GM21360 (cell line): ENCODE data around the gene LFNG.

Experiments
- ATAC-seq: cut with Tn5 transposase; IDR thresholded peaks from one replicate; pipeline ENCODE4 v1.9.1; 2021; ENCODE audit warnings: mild to moderate bottlenecking, moderate library complexity; ENCODE audit not compliant: unreplicated experiment

Gene LFNG

DNA sequence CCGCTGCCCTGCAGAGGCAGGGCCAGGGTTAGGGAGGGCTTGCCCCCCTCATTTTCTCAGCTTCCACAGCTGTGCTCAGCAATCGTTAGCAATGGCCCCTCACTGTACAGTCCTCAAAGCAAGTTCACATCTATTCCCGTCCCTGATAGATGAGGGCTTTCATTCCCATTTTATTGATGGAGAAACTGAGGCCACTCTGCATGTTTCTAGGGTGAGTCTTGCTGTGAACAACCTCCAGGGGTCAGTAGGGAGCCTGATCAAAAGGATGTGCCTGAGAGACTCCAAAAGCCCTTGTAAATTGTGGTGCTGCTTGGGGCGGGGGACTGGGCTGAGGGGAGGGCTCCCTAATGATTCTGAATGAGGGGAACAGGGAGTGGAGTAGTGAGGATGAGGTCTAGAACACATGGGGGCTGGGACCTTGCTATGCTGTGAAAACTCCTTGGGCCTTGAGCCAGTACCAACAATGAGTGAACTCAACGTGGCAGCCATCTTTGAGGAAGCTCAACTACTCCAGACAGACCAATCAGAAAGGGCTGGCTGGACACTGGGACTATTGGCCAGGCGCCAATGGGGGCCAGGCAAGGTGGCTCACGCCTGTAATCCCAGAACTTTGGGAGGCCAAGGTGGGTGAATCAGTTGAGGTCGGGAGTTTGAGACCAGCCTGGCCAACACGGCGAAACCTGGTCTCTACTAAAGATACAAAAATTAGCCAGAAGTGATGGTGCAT is 36.7 kb upstream of the LFNG start:
- ATAC-seq, result no peak

DNA sequence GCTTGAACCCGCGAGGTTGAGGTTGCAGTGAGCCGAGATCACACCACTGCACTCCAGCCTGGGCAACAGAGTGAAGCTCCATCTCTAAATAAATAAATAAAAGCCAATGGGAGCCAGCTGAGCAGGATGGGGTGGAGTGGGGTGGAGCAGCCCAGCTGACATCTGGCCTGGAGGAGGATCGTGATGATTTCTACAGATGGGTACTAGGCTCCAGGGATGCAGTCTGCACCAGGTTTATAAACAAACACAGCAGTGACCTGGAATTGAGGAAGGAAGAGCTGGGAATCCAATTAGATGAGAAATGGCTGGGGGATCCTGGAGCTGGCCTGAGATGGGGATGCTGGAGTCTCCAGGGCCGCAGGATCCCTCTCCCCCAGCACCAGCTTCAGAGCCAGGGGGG is 36.1 kb upstream of the LFNG start:
- no peak for ATAC-seq

DNA sequence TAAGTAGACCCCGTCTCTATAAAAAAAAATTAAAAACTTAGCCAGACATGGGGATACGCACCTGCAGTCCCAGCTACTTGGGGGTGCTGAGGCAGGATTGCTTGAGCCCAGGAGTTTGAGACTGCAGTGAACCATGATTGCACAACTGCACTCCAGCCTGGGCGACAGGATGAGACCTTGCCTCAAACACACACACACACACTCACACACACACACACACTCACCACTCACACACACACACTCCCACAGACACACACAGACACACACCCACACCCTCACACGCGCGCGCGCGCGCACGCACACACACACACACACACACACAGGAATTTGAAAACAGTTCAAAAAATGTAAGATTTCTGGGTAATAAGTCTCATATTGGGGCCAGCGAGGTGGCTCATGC is 34.7 kb upstream of the LFNG start:
- ATAC-seq, result no peak

DNA sequence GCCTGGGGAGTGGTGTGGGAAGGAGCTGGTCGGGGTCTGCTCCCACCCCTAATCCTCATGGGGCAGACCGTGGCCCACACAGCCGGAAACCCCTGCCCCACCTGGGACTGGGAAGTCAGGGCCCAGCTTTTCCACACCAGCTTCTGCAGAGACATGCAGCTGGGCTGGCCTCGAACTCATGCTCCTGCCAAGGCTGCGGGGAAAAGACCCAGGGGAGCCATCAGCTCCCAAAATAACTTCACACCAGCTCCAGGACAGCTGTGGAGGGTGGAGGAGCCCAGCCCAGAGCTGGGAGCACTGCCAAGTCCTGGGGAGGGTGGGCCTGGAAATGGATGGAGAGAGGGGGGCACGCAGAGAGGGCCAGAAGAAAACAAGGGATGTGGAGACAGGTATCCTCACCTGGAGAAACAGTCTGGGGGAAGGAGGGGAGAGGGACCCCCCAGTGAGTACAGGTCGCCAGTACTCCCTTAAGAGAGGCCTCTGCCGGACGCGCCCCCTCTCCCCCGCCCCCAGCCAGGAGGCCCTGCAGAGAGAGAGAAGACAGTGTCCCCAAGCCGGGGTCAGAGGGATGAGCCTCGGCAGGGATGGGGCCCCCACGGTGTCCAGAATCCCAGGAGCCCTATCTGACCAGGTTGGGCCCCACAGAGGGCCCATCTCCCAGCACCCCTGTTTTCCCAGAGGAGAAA is 31.8 kb upstream of the LFNG start:
- no peak for ATAC-seq

DNA sequence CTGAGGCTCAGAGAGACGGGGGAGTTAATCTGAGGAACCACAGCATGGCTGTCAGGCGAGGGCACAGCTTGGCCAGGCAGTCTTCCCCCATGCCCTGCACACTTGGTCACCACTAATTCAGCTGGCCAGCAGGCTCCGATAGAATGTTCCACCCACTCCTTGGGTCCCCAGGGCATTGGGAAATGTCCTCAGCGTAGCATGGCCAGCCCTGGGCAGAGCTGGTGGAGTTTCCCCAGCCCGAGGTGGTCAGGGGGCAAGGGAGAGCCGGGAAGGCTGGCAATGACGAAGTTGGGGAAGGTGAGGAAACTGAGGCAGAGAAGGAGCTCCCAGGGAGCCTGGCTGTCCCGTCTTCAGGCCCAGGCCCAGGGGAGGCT is 31.3 kb upstream of the LFNG start:
- ATAC-seq, result no peak

DNA sequence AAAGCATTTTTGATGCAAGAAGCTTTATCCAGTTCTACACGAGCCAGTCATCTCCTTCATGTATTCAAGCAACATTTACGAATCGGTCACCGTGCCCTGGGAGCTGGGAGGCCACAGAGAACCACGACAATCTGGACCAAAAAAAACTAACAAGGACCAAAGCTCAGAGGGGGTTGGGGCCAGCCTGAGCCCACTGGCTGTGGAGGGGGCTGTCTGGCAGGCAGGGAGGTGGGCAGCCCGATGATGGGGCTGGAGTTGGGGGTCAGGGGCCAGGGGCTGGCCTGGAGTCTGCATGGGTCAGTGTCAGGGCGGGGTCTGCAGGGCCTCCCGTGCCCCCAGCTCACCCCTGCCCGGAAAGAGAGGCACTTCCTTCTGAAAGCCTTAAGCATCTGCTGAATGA is 30.9 kb upstream of the LFNG start:
- no peak for ATAC-seq

DNA sequence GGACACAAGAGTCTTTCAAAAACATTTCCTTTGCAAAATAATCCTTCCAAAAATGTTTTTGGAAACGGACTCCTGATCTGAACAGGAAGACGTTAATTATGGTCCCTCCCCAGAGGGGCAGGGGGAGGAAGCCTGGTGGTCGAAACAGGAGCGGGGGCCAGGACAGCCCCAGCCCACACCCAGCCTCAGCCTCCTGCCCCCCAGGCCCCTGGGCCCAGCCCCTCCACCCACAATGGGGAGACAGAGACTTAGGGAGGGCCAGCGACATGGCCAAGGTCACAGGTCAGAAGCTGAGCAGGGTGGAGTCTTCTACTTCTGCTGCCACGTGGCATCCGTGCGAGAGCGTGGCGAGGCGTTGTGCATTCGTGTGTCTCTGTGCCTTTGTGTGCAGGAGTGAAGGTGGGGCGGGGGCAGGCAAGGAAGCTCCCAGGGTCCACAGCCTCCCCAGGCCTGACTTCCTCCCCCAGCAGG is 29.4 kb upstream of the LFNG start:
- no peak for ATAC-seq

DNA sequence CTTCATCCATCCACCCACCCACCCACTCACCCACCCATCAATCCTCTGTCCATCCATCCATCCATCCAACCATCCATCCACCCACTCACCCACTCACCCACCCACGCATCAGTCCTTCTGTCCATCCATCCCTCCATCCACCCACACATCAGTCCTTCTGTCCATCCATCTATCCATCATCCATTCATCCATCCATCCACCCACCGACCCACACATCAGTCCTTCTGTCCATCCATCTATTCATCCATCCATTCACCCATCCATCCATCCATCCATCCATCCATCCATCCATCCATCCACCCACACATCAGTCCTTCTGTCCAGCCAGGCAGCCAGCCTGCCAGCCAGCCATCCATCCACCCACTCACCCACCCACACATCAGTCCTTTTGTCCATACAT is 27.5 kb upstream of the LFNG start:
- ATAC-seq, result no peak

DNA sequence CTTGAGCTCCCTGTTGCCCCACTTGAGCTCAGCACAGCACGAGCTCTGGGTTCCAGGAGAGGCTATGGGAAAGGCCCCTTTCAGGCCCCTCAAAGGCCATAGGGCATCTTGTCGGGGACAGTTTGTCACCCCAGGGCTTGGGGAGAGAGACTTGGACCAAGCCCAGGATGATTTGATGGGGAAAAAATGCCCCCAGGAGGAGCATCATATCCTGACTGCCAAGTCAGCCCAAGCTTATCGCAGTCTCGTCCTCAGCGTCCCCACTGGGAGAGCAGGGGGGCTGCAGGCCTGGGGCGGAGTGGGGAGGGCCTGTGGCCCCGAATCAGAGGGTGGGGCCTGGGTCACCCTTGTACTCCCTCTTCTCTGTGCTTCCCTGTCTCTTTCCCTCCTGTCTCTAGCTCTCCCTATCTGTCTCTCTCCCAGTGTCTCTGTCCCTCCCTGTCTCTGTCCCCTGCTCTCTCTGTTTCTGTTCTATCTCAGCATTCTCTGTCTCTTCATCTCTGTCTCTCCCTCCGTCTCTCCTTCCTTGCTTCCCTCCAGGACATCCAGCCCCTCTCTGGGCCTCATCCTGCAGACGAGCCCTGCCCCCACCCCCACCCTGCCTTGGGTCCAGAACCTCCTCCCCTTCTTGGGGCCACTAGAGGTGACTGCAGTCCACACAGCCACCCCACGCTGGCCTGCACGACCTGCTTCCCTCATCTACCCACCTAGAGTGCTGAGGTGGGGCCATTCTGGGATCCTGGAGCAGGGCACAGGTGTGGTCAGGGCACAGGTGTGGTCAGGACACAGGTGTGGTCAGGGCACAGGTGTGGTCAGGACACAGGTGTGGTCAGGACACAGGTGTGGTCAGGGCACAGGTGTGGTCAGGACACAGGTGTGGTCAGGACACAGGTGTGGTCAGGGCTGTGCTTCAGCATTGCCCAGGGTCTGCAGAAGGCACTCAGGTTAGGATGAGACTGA is 26.1 kb upstream of the LFNG start:
- ATAC-seq, result no peak

DNA sequence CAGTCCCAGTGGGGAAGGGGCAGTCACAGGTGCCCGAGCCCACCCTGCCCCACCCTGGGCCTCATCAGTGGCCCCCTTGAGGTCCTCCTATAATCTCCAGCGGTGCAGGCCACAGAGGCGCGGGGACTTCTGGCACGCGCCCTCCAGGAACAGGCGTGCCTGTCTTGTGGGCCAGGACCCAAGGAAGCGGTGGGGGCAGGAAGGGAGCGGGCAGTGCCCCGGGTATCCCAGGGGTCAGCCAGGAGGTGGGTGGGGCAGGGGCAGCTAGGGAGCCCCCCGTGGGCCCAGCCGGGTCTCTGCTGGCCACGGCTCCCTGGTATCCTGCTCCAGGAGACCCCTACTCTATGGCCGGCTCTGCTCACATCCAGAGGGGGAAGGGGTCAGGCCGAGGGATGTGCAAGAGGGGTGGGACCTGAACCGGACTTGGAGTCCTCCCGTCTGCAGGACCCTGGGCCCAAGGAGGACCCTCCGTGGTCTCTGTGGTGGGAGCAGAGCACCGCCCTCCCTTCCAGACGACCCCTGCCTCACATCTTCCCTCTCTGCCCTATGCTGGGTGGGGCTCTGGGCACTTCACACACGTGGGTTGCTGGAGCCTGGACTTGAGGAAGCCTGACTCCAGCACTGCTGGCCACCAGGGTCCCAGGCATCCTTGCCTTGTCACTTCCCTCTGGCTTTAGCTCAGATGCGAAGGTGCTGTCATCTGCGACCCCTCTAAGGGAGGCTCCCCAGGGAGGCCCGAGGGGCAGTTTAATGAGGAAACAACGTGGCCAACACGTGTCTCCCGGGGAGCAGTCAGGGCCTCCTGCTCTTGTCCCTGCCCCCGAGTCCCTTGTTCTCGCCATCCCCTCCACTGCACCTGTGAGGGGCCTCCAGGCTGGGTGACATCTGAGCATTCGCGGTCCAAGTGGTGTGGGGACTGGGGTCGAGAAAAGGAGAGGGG is 25.1 kb upstream of the LFNG start:
- ATAC-seq, result no peak

DNA sequence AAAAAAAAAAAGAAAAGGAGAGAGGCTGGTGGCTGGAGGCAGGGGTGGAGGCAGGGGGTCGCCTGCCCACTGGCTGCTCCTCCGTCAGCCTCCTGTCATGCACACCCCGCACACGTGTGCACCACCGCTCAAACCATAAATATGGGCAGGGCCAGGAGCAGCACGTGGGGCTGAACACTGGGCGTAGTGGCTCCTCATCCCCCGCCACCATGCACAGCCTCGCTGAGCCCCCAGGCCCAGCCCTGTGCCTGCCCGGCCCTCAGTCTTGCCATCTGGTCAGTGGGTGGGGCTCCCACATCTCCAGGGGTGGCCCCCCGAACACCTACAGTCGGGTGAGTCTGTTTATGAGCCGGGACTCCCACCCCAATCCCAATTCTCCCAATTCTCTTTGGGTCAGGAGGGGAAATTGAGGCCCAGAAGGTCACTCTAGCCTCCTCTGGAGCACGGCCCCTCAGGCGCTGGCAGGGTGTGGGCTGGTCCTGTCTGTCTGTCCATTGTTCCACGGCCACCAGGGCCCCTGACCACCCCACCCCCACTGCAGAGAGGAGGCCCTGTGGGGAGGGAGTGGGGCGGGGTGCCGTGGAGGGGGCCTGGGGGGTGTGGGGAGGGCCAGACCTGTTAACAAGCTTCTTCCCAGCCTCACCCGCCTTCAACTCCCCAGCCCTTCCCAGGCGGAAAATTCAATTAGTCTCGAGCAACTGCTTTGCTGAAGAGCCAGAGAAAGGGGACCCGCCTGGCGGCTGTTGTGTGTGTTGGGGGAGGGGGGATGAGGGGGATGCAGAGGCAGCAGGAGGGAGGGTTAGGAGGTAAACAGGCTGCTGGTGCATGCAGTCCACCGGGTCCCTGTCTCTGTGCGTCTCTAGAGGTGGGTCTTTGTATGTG is 23.9 kb upstream of the LFNG start:
- no peak for ATAC-seq

DNA sequence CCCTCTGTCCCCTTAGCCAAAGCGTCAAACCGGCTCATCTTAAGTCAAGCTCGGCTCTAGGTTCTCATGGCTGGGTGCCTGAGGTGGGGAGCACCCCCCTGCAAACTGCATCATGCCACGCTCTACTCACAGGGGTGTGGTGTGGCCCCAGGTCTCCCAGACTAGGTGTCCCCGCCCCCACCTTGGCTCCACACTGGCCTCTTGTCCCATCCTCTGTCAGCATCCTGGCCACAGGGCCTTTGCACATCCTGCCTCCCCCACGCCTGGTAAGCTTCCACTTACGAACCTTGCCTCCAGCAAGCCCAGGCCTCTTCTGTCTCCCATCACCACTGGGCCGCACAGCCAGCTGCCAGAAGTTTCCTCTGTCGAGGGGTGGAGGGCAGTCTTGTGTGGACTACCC is 23.2 kb upstream of the LFNG start:
- no peak for ATAC-seq

DNA sequence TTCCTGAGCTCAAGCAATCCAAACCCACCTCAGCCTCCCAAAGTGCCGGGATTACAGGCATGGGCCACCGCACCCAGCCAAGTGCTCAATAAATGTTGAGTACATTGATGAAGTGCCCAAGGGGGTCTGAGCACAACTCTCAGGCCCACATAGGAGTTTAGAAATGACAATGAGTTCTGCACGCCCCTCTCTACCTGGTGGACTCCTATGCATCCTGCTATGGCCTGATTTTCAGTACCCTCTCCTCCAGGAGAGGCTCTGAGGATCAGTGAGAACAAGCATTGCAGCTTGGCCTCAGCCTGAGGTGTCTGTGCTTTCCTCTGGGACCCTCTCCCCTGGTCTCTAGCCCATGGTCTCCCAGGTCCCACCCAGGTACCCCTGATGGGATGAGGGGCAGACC is 22.5 kb upstream of the LFNG start:
- ATAC-seq, result no peak

DNA sequence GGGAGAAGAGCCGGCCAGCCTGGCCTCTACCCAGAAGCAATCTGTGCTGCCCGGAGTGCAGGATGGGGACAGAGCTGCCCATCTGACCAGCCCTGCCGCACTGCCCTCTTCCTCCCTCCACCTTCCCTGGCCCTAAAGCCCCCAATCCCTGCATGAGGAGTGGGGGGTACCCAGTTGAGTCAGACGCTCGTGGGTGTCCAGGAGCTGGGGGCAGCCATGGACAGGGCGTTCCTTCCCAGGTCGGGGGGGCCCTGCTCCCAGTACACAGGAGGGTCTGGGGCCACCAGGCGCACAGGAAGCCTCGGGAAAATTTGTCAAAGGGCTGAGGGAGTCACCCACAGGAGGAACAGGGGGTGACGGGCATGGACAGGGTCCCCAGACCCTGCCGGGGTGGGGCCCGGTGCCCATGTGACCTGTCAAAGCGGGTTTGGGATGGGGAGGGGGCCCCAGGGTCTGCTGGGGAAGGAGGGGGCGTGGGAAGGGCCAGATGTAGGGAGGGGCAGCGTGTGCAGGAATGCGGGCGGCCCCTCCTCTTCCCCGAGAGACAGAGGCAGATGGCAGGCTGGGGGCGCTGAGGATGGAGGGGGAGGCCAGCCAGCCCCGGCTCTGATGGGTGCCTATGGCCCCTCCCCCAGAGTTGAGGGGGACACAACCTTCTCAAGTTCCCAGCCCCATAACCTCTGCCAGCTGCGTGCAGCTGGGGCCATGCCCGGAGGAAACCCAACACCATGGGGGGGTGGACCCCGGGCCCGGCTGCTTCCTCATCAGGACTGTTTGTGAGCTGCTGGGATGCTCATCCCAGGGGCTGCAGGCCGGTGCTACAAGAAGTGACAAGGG is 21.9 kb upstream of the LFNG start:
- ATAC-seq, result no peak

DNA sequence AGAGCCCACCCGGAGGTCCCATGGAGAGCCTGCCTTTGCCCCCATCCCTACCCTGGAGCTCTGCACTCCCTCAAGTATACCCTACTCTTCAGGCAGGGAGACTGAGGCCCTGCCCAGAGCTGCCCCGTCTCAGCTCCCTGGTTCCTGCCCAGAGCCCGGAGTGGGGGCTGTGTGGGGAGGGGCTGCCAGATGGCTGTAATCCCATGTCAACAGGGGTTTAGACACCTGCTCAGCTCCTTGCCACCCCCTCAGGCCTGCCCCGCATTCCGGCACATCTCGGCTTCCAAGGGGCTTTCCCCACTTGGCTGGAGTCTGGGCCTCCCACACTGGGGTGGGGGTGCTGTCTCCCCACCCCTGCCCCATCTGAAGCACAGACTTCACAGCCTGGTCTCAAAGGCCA is 20.9 kb upstream of the LFNG start:
- no peak for ATAC-seq

DNA sequence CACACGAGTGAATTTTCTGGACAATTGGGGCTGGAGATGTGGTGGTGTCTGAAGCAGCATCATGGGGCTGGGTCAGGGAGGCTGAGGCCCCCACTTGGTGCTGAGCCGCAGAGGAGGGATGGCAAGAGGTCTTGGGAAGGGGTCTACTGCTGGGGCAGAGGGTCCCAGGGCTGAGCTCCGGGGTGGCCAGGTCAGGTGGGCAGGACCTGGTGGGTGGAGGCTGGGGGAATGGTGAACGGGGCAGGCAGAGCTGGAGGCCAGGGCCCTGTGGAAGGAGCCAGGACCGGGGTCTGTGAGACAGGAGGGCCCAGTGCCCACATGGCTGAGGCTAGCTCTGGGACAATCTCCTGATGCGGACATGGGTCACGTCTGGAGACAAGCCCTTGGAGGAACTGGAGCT is 20.4 kb upstream of the LFNG start:
- no peak for ATAC-seq

DNA sequence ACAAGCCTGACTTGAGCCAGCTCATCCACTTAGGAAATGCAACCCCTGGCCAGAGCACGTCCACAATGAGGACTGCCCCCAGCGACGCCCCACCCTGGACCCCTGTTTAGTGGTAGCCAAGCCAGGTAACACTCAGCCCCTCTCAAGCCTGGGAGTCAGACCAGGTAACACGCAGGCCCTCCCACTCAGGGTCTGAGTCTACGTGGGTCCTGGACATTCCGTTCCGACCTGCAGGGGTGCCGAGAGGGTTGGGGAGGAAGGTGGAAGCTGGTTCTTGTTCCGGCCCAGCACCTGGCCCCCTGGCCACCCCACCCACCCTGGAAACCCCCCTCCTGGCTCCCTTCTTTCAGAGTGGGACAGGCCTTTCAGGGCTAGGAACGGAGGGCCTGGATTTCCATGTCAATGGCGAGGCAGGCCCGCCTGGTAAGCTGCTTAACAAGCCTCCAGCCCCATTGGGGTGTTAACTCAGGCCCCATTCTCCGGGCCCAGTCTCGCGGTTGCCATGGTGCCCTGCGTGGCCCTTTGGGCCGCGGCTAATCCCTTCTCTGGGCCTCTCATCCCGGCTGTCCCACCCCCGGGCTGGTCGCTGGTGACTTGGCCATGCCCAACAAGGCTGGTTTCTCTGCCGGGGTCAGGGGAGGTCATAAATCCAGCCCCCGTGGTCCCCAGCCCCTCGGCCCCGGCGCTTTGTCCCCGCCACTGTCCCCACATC is 19.7 kb upstream of the LFNG start:
- no peak for ATAC-seq

DNA sequence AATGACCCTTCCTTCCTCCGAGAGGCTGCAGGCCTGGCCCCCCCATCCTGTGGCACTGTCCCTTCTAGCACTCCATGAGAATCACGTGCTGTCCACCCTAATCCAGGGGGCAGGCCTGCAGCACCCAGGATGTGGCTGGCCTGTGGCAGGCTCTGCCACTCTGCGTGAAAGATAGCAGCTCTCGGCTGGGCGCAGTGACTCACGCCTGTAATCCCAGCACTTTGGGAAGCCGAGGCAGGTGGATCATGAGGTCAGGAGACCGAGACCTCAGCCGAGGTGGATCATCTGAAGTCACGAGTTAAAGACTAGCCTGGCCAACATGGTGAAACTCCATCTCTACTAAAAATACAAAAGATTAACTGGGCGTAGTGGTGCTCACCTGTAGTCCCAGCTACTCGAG is 18.9 kb upstream of the LFNG start:
- no peak for ATAC-seq
